GM21723 (cell line): ENCODE measurements around the gene MAP1A.
"Not testable (repeated sequence)": the region's sequence is repeated elsewhere in the genome, so short reads cannot be mapped to it uniquely, and the experiment has no call there.

Source experiments
- ATAC-seq: cut with Tn5 transposase; IDR thresholded peaks from one replicate; pipeline ENCODE4 v1.9.1; 2021; ENCODE audit warnings: mild to moderate bottlenecking, moderate library complexity; ENCODE audit not compliant: unreplicated experiment

Gene MAP1A

GRCh38 chr15:43528542-43529007, 11.2 kb downstream of the MAP1A start:
- no peak for ATAC-seq

DNA sequence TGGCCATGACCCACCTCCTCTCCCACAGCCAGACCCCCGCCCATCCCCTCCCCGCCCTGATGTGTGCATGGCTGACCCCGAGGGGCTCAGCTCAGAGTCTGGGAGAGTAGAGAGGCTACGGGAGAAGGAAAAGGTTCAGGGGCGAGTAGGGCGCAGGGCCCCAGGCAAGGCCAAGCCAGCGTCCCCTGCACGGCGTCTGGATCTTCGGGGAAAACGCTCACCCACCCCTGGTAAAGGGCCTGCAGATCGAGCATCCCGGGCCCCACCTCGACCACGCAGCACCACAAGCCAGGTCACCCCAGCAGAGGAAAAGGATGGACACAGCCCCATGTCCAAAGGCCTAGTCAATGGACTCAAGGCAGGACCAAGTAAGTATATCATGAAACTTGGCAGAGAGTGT, 11.7 kb downstream of the MAP1A start:
- no peak for ATAC-seq

DNA sequence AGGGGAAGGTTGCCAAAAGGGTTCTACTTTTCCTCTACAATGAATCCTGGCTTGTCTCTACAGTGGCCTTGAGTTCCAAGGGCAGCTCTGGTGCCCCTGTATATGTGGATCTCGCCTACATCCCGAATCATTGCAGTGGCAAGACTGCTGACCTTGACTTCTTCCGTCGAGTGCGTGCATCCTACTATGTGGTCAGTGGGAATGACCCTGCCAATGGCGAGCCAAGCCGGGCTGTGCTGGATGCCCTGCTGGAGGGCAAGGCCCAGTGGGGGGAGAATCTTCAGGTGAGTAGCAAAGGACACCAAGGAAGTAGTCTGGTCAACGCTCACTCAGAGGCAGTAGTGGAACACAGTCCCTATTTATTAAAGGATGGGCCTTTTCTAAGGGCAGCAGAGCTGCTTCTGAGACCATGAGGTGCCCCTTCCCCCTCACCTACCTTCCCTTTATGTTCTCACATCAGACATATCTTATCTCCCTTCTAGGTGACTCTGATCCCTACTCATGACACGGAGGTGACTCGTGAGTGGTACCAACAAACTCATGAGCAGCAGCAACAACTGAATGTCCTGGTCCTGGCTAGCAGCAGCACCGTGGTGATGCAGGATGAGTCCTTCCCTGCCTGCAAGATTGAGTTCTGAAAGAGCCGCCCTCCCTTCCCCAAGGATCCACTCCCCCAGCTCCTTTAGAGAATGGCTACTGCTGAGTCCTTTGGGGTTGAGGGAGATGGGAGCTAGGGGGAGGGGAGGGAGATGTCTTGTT, 12.4 kb downstream of the MAP1A start:
- no peak for ATAC-seq

- ATAC-seq, result no peak
Observed at GRCh38 chr15:43531018-43531670, 13.7 kb downstream of the MAP1A start.

GRCh38 chr15:43532826-43533225, 15.4 kb downstream of the MAP1A start:
- ATAC-seq, result not testable (repeated sequence)

GRCh38 chr15:43534897-43535296, 17.5 kb downstream of the MAP1A start:
- ATAC-seq, result no peak

- ATAC-seq, result no peak
Observed at GRCh38 chr15:43538091-43538490, 20.7 kb downstream of the MAP1A start.

GRCh38 chr15:43541785-43542184, 24.4 kb downstream of the MAP1A start:
- ATAC-seq, result no peak

- no peak for ATAC-seq
Observed at GRCh38 chr15:43544266-43544665, 26.9 kb downstream of the MAP1A start.

DNA sequence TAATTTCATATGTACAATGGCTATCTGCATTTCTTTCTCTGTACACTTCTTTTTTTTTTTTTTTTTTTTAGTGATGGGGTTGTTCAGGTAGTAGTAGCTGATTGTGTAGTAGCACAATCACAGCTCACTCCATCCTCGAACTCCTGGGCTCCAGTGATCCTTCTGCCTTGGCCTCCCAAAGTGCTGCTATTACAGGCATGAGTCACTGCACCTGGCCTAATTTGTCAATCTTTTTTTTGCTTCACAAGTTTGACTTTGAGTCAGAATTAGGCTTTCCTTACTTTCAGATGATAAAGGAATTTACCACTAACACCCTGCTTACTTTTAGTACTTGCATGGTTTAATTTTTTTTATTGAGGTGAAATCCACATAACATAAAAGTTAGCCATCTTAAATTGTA, 28.0 kb downstream of the MAP1A start:
- no peak for ATAC-seq

DNA sequence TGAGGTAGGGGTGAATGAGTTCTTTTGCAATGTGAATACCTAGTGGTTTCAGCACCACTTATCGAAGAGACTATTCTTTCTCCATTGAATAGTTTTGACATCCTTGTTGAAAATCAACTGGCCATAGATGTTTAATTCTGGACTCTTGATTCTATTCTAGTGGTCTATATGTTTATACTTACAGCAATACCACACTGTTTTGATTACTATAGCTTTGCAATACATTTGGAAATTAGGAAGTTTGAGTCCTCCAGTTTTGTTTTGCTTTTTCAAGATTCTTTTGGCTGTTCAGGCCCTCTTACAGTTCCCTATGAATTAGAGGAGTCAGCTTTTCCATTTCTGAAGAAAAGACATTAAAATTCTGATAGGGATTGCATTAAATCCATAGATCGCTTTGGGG, 30.1 kb downstream of the MAP1A start:
- ATAC-seq, result no peak

- ATAC-seq, result no peak
Observed at GRCh38 chr15:43550527-43551363, 33.3 kb downstream of the MAP1A start.

DNA sequence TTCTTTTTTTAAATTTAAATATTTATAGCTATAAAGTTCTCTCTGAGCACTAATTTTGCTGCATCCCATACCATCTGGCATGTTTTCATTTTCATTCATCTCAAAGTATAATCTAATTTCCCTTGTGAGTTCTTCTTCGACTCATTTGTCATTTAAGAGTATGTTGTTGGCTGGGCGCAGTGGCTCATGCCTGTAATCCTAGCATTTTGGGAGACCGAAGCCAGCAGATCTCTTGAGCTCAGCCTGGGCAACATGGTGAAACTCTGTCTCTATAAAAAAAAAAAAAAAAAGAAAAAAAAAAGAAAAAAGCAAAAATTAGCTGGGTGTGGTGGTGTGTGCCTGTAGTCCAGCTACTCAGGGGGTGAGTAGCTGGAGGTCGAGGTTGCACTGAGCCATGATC, 34.8 kb downstream of the MAP1A start:
- ATAC-seq, result no peak

DNA sequence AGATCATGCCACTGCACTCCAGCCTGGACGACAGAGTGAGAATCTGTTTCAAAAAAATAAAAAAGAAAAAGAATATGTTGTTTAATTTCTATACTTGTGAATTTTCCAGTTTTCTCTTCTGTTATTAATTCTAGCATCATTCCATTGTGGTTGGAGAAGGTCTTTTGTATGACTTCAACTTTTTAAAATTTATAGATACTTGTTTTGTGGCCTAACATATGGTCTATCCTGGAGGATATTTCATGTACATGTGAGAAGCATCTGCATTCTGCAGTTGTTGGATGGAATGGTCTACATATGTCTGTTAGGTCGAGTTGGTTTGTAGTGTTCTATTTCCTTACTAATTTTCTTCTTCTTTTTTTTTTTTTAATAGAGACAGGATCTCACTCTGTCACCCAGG, 35.6 kb downstream of the MAP1A start:
- ATAC-seq, result no peak

DNA sequence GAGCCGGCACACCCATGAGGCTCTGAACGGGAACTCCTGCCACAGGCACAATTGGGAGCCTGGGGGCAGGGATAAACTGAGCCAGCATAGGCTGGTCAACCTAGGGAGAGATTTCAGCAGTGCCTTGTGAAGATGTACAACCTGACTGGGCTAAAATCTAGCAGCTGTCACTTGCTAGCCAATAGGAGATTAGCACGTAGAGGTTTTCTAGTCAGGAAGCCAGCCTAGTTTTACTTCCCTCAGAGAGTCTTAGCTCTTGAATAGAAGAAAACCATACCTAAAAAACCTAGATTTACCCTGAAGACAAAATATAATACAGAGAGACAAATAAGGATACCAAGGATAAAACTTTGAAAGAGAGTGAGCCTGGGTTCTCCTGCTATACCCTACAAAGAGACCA, 45.3 kb downstream of the MAP1A start:
- ATAC-seq, result not testable (repeated sequence)

DNA sequence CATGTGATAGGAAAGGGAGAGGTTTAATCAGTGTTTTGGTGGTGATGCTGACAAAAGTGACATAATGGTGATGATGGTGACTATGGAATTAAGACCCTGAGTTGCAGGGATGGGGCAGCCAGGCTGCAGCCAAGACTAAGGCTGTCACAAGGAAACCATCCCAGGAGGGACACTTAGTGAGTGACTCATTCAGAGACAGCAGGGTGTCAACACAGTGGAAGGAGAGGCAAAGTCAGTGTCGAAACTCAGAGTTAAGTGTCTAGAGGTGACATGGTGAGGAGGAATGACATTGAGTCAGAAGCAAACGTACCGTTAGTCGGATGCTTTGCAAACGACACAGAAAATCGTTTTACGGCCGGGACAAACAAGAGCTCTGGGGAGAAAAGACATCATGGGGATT, 46.4 kb downstream of the MAP1A start:
- ATAC-seq, result not testable (repeated sequence)

DNA sequence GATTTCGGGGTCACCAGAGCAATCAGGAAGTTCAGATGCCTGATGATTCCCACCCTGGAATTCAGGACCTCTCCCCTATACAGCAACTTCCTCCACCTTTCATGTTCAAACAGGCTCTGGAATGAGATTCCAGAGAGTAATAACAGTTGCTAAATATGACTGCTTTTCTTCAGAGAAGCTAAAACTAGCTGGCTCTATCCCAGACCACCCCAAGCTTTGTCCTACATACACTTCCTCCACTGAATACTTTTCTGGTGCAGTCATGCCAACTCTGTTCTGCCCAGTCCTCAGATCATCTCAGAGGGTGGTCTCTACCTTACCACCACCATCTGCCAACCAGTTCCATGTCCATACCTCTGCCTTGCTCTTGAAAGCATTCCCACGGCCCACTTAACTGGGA, 49.2 kb downstream of the MAP1A start:
- ATAC-seq, result not testable (repeated sequence)

DNA sequence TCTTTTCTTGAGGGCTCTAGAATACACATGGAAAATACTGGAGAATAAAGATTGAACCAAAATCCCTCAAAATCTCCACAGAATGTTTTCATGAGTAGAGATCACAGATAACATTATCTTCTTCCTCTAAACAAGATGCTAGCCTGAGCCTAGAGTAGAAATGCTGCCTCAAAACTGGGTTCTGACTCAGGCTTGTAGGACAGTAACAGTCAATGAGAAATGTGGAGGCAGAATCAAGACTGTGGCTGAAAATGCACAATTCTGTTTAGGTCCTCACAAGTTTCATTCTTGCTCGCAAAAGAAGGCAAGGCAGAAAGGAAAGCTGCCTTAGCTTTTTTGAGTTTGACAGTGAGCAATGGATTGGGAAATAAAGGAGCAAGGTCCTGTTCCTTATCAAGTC, 57.2 kb downstream of the MAP1A start:
- not testable (repeated sequence) for ATAC-seq
